ENCODE measurements around the gene ATXN7L2.
"Not testable (repeated sequence)": the region's sequence is repeated elsewhere in the genome, so short reads cannot be mapped to it uniquely, and the experiment has no call there.

The ATXN7L2 gene

GRCh38 chr1:109483672-109484518, at the start of gene ATXN7L2:
Gene ATXN7L2, plus strand, starts transcription at chr1:109483905. Its CDS starts 49 bp downstream, at chr1:109483954.
- DNase-seq = peak; percentile 88

GRCh38 chr1:109434484-109434883, 49.2 kb upstream of the ATXN7L2 start:
- no peak for DNase-seq

GRCh38 chr1:109438798-109439297, 44.9 kb upstream of the ATXN7L2 start:
- DNase-seq = no peak

GRCh38 chr1:109441069-109441468, 42.6 kb upstream of the ATXN7L2 start:
- no peak for DNase-seq

- DNase-seq = no peak
Observed at GRCh38 chr1:109443476-109443875, 40.2 kb upstream of the ATXN7L2 start.

GRCh38 chr1:109444346-109444745, 39.4 kb upstream of the ATXN7L2 start:
- no peak for DNase-seq

- DNase-seq = not testable (repeated sequence)
Observed at GRCh38 chr1:109445949-109446695, 37.6 kb upstream of the ATXN7L2 start.

- DNase-seq = no peak
Observed at GRCh38 chr1:109447524-109447923, 36.2 kb upstream of the ATXN7L2 start.

GRCh38 chr1:109454497-109455133, 29.1 kb upstream of the ATXN7L2 start:
- DNase-seq = no peak

- DNase-seq = no peak
Observed at GRCh38 chr1:109457819-109458218, 25.9 kb upstream of the ATXN7L2 start.

- DNase-seq = no peak
Observed at GRCh38 chr1:109466125-109466451, 17.6 kb upstream of the ATXN7L2 start.

GRCh38 chr1:109466452-109467300, 17.0 kb upstream of the ATXN7L2 start, which contains the start of gene SYPL2:
Gene SYPL2, plus strand, starts transcription at chr1:109466546. Its CDS starts 298 bp downstream, at chr1:109466844.
- DNase-seq = no peak

GRCh38 chr1:109467301-109467777, 16.4 kb upstream of the ATXN7L2 start:
- DNase-seq = no peak

- DNase-seq = no peak
Observed at GRCh38 chr1:109468061-109468460, 15.6 kb upstream of the ATXN7L2 start.

GRCh38 chr1:109468903-109469302, 14.8 kb upstream of the ATXN7L2 start:
- no peak for DNase-seq

GRCh38 chr1:109470245-109470644, 13.5 kb upstream of the ATXN7L2 start:
- DNase-seq = no peak

- DNase-seq = no peak
Observed at GRCh38 chr1:109472779-109473178, 10.9 kb upstream of the ATXN7L2 start.

- DNase-seq = not testable (repeated sequence)
Observed at GRCh38 chr1:109473284-109474057, 10.2 kb upstream of the ATXN7L2 start.

GRCh38 chr1:109474697-109475096, 9.0 kb upstream of the ATXN7L2 start:
- DNase-seq = no peak

- no peak for DNase-seq
Observed at GRCh38 chr1:109475261-109475660, 8.4 kb upstream of the ATXN7L2 start.

GRCh38 chr1:109476825-109477224, 6.9 kb upstream of the ATXN7L2 start:
- no peak for DNase-seq
